GM21515 (cell line): ENCODE data around the gene GPC5.

Source experiments
- ATAC-seq: cut with Tn5 transposase; IDR thresholded peaks from one replicate; pipeline ENCODE4 v1.9.1; 2021; ENCODE audit not compliant: unreplicated experiment

The GPC5 gene

GRCh38 chr13:91948736-91949135 lies 550.3 kb downstream of the GPC5 start:
- no peak for ATAC-seq

GRCh38 chr13:91950803-91951202 lies 552.4 kb downstream of the GPC5 start:
- no peak for ATAC-seq

- ATAC-seq = no peak
Observed at GRCh38 chr13:91955546-91956355, 557.3 kb downstream of the GPC5 start.

- no peak for ATAC-seq
Observed at GRCh38 chr13:91960947-91961346, 562.5 kb downstream of the GPC5 start.

- ATAC-seq = no peak
Observed at GRCh38 chr13:91962946-91963345, 564.5 kb downstream of the GPC5 start.

GRCh38 chr13:91965511-91965910 lies 567.1 kb downstream of the GPC5 start:
- no peak for ATAC-seq

GRCh38 chr13:91978571-91978970 lies 580.1 kb downstream of the GPC5 start:
- ATAC-seq = no peak

- ATAC-seq = no peak
Observed at GRCh38 chr13:91986761-91987483, 588.5 kb downstream of the GPC5 start.

GRCh38 chr13:91988331-91988730 lies 589.9 kb downstream of the GPC5 start:
- no peak for ATAC-seq

- no peak for ATAC-seq
Observed at GRCh38 chr13:92012787-92013186, 614.4 kb downstream of the GPC5 start.

GRCh38 chr13:92017737-92018136 lies 619.3 kb downstream of the GPC5 start:
- ATAC-seq = no peak

GRCh38 chr13:92028695-92029094 lies 630.3 kb downstream of the GPC5 start:
- ATAC-seq = no peak

- no peak for ATAC-seq
Observed at GRCh38 chr13:92029641-92030040, 631.2 kb downstream of the GPC5 start.

- no peak for ATAC-seq
Observed at GRCh38 chr13:92038905-92039304, 640.5 kb downstream of the GPC5 start.

- ATAC-seq = no peak
Observed at GRCh38 chr13:92042522-92042921, 644.1 kb downstream of the GPC5 start.

GRCh38 chr13:92044351-92044750 lies 645.9 kb downstream of the GPC5 start:
- ATAC-seq = no peak

GRCh38 chr13:92054389-92054788 lies 656.0 kb downstream of the GPC5 start:
- ATAC-seq = no peak

- ATAC-seq = no peak
Observed at GRCh38 chr13:92074658-92075057, 676.2 kb downstream of the GPC5 start.

- ATAC-seq = no peak
Observed at GRCh38 chr13:92097337-92097903, 699.0 kb downstream of the GPC5 start.

GRCh38 chr13:92101801-92102200 lies 703.4 kb downstream of the GPC5 start:
- no peak for ATAC-seq

- ATAC-seq = no peak
Observed at GRCh38 chr13:92103689-92104153, 705.3 kb downstream of the GPC5 start.
